ENCODE measurements around the gene ADNP2.

Gene ADNP2

DNA sequence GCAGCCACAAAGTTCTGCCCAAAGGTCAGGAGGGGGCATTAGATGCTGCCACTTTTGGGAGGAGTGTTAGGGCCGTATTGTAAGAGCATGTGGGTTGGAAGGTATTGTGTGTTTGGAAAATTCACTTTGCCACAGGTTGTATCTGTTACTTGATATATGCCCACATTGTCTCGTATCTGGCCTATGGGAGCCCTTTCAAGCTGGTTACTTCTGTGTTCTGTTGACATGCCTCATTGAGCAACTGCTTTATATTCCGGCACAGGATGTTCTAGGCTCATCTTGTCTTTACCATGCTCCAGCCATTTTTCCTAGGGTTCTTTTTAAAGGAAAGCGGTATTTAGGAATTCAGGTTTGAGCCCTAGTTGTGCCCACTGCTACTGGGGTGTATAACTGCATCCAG, 6.0 kb downstream of the ADNP2 start:
- no peaks in the 10 kb centered on the region for H3K9me3 ChIP-seq (ENCODE audit: low read length)
- H3K4me1 ChIP-seq (ENCODE audit: insufficient read depth, low read length), result peaks cover 12% of the 10 kb centered on the region
- peaks cover 43% of the 10 kb centered on the region for H3K36me3 ChIP-seq (ENCODE audit: insufficient read depth, low read length)
- H3K27me3 ChIP-seq (ENCODE audit: insufficient read depth, low read length), result no peaks in the 10 kb centered on the region
- H2AFZ ChIP-seq (ENCODE audit: low read depth, low read length), result no peak overlapping the region
- H3K4me3 ChIP-seq (ENCODE audit: low read length), result no peak overlapping the region

DNA sequence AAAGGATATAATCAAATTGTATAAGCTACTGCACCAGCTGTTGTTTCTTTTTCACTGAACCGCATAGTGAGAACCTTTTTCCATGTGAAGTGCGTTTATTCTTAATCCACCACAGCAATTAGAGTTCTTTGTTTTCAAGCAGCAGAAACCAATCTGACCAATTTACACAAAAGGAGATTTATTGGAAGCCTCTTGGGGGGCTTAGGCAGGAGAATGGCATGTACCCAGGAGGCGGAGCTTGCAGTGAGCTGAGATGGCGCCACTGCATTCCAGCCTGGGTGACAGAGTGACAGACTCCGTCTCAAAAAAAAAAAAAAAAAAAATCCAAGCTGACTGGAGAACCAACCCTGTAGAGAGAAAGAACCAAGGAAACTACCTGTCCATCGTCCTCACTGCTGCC, 10.0 kb downstream of the ADNP2 start:
- no peaks in the 10 kb centered on the region for H3K27me3 ChIP-seq (ENCODE audit: insufficient read depth, low read length)
- no peaks in the 10 kb centered on the region for H3K4me1 ChIP-seq (ENCODE audit: insufficient read depth, low read length)
- no peak overlapping the region for H2AFZ ChIP-seq (ENCODE audit: low read depth, low read length)
- no peak overlapping the region for H3K4me3 ChIP-seq (ENCODE audit: low read length)
- H3K9me3 ChIP-seq (ENCODE audit: low read length), result no peaks in the 10 kb centered on the region
- H3K36me3 ChIP-seq (ENCODE audit: insufficient read depth, low read length), result peaks cover 61% of the 10 kb centered on the region

DNA sequence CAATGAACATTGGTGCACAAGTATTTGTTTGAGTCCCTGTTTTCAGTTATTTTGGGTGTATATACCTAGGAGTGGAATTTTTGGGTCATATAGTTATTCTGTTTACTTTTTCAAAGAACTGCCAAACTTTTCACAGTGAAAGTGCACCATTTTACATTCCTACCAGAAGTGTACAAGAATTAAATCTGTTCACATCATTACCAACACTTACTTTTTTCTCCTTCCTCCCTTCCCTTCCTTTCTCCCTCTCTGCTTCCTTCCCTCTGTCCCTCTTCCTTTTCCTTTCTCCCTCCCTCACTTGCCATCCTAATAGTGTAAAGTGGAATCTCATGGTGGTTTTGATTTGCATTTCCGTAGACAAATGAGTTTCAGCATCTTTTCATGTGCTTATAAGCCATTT, 11.9 kb downstream of the ADNP2 start:
- Histone ChIP-seq H3K36me3 (ENCODE audit: insufficient read depth, low read length) (peaks cover 61% of the 10 kb centered on the region), H3K4me1 (ENCODE audit: insufficient read depth, low read length) (no peaks in the 10 kb centered on the region), H3K4me3 (ENCODE audit: low read length) (no peak overlapping the region), H2AFZ (ENCODE audit: low read depth, low read length) (no peak overlapping the region), H3K9me3 (ENCODE audit: low read length) (peaks cover 2% of the 10 kb centered on the region), H3K27me3 (ENCODE audit: insufficient read depth, low read length) (no peaks in the 10 kb centered on the region)

DNA sequence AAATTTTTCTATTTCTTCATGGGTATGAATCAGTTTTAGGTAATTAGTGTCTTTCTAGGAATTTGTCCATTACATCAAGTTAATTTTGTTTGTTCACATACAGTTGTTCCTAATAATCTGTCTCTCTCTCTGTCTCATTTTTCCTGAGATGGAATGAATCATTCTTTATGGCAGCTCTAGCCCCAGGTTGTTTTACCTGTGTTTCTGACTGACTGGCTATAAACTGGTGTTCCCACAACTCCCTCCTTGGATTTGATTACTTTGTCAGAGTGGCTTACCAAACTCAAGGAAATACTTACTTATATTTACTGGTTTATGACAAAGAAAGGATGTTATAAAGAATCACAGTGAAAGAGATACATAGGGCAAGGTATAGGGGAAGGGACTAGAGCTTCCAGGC, 15.1 kb downstream of the ADNP2 start:
- H3K4me1 ChIP-seq (ENCODE audit: insufficient read depth, low read length), result no peaks in the 10 kb centered on the region
- no peaks in the 10 kb centered on the region for H3K27me3 ChIP-seq (ENCODE audit: insufficient read depth, low read length)
- peaks cover 9% of the 10 kb centered on the region for H3K9me3 ChIP-seq (ENCODE audit: low read length)
- no peak overlapping the region for H3K4me3 ChIP-seq (ENCODE audit: low read length)
- H3K36me3 ChIP-seq (ENCODE audit: insufficient read depth, low read length), result peaks cover 44% of the 10 kb centered on the region
- H2AFZ ChIP-seq (ENCODE audit: low read depth, low read length), result no peak overlapping the region

DNA sequence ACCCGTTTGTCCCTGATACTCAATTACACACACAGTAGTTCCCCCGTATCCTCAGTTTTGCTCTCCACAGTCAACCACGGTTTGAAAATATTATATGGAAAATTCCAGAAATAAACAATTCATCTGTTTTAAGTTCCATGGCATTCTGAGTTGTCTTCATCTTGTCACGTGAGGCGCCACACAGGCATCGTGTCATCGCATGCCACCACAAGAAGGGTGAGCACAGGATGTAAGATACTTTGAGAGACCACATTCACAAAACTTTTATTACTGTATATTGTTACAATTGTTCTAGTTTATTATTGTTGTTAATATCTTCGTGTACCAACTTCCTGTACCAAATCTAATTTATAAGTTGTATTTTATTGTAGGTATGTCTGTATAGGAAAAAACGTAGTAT, 17.7 kb downstream of the ADNP2 start:
- peaks cover 28% of the 10 kb centered on the region for H3K36me3 ChIP-seq (ENCODE audit: insufficient read depth, low read length)
- H3K4me1 ChIP-seq (ENCODE audit: insufficient read depth, low read length), result no peaks in the 10 kb centered on the region
- peaks cover 9% of the 10 kb centered on the region for H3K9me3 ChIP-seq (ENCODE audit: low read length)
- H3K4me3 ChIP-seq (ENCODE audit: low read length), result no peak overlapping the region
- H3K27me3 ChIP-seq (ENCODE audit: insufficient read depth, low read length), result no peaks in the 10 kb centered on the region
- no peak overlapping the region for H2AFZ ChIP-seq (ENCODE audit: low read depth, low read length)

DNA sequence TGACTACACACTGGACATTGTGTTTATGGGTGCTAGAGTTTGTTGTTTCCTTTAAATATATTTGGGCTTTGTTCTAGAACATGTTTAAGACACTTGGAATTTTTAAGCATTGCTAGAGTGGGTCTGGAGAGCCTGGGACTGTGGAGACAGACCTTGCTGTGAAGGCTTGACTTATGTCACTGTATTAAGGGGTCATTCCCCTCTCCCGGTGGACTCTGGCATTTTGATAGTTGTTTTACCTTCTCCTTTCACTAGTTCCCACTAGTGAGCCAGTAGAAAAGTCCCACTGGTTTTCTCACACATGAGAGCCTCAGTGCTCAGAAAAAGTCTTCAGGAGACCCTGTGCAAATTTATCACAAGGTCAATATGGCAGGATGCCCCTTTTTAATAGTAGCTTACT, 18.6 kb downstream of the ADNP2 start:
- Histone ChIP-seq H3K9me3 (ENCODE audit: low read length) (peaks cover 9% of the 10 kb centered on the region), H3K27me3 (ENCODE audit: insufficient read depth, low read length) (no peaks in the 10 kb centered on the region), H3K36me3 (ENCODE audit: insufficient read depth, low read length) (peaks cover 25% of the 10 kb centered on the region), H3K4me1 (ENCODE audit: insufficient read depth, low read length) (no peaks in the 10 kb centered on the region), H3K4me3 (ENCODE audit: low read length) (no peak overlapping the region), H2AFZ (ENCODE audit: low read depth, low read length) (no peak overlapping the region)

DNA sequence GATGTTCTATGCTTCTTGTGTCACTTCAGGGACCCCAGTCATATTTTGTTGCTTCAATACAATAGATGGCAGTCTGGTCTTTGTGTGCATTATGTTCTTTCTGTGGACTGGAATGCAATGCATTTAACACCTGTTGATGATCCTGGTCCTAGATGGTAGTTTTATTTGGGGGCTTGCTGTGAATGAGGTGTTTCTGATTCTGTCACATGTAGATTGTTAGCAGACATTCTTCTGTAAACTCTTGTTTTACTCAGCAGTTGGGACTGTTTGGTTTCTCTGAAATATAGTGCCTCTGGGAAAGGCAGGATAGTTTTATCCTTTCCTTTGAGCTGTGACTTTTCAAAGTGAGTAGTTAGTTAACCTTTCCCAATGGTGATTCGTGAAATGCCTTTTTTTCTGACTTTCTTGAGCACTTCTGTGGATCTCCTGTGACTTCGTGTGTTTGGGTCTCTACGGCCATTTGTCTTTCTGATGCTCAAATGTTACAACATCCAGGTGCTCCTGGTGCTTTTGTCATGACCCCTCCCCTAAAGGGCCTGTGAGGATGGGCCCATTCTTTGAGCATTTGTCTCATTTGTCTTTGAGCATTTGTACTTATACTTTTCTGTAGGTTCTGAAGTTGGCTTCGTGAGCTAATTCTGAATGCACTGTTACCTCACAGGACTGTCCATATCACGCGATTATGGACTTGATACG, 20.8 kb downstream of the ADNP2 start:
- Histone ChIP-seq H3K9me3 (ENCODE audit: low read length) (peaks cover 9% of the 10 kb centered on the region), H3K4me3 (ENCODE audit: low read length) (no peak overlapping the region), H2AFZ (ENCODE audit: low read depth, low read length) (no peak overlapping the region), H3K36me3 (ENCODE audit: insufficient read depth, low read length) (peaks cover 40% of the 10 kb centered on the region), H3K4me1 (ENCODE audit: insufficient read depth, low read length) (no peaks in the 10 kb centered on the region), H3K27me3 (ENCODE audit: insufficient read depth, low read length) (no peaks in the 10 kb centered on the region)

DNA sequence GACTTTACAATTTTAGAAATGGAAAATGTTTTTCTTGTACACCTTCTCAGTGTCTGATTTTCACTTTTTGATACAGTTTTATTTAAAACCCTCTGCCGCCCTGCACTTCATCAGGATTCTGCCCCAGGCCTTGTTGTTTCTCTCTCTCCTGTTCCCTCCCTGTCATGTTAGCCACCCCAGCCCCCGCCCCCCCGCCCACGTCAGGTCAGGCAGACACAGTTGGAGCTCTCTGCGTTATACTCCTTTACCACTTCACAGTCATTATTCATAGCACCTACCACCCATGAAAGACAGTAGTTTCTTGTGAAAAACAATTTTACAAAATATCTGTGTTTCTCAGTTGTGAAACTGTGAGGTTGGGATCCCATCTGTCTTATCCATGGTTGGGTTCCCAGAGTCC, 21.5 kb downstream of the ADNP2 start:
- H3K36me3 ChIP-seq (ENCODE audit: insufficient read depth, low read length), result peaks cover 47% of the 10 kb centered on the region
- H3K4me3 ChIP-seq (ENCODE audit: low read length), result no peak overlapping the region
- H3K9me3 ChIP-seq (ENCODE audit: low read length), result peaks cover 8% of the 10 kb centered on the region
- no peak overlapping the region for H2AFZ ChIP-seq (ENCODE audit: low read depth, low read length)
- no peaks in the 10 kb centered on the region for H3K4me1 ChIP-seq (ENCODE audit: insufficient read depth, low read length)
- no peaks in the 10 kb centered on the region for H3K27me3 ChIP-seq (ENCODE audit: insufficient read depth, low read length)

DNA sequence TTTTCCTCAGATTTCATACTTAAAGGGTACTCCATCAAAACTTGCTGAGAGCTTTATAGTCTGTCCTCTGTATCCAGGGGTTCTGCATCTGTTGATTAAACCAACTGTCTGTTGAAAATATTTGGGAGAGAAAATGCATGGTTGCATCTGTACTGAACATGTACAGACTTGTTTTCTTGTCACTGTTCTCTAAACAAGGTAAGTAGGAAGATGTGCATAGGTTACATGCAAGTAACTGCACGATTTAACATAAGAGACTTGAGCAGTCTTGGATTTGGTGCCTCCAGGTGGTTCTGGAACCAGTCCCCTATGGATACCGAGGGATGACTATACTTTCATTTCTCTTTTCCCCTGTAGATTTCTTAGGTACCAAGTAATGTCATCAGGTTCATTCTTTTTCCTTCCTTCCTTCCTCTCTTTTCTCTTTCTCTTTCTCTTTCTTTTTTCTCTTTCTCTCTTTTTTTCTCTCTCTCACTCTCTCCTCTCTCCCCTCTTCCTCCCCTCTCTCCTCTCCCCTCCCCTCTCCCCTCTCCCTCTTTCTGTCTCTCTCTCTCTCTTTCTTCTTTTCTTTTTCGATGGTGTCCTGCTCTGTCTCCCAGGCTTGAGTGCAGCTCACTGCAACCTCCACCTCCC, 23.2 kb downstream of the ADNP2 start:
- H3K4me3 ChIP-seq (ENCODE audit: low read length), result no peak overlapping the region

DNA sequence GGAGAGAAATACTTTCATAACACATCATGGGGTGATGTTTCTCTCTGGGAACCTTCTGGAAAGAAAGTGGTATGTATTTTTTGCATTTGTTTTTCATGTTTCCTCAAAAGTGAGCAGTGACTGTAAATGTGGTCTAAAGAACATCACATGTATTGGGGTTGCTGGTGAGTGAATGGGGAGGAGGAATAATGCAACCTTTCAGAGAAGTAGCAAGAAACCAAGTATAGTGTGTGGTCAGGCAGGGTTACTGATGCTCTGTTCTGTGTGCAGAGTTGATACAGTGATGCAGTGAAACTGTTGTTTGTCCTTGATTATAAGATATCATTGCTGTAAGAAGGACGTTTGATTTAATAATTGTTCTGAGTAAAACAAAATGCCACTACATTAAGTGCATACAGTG, 24.1 kb downstream of the ADNP2 start:
- Histone ChIP-seq H3K4me1 (ENCODE audit: insufficient read depth, low read length) (no peaks in the 10 kb centered on the region), H3K27me3 (ENCODE audit: insufficient read depth, low read length) (no peaks in the 10 kb centered on the region), H3K9me3 (ENCODE audit: low read length) (no peaks in the 10 kb centered on the region), H3K36me3 (ENCODE audit: insufficient read depth, low read length) (peaks cover 64% of the 10 kb centered on the region), H2AFZ (ENCODE audit: low read depth, low read length) (no peak overlapping the region), H3K4me3 (ENCODE audit: low read length) (no peak overlapping the region)

More for the DNA sequence above, 23.2 kb downstream of the ADNP2 start:
- peaks cover 60% of the 10 kb centered on the region for H3K36me3 ChIP-seq (ENCODE audit: insufficient read depth, low read length)
- no peaks in the 10 kb centered on the region for H3K4me1 ChIP-seq (ENCODE audit: insufficient read depth, low read length)
- H2AFZ ChIP-seq (ENCODE audit: low read depth, low read length), result no peak overlapping the region
- peaks cover 1% of the 10 kb centered on the region for H3K9me3 ChIP-seq (ENCODE audit: low read length)
- no peaks in the 10 kb centered on the region for H3K27me3 ChIP-seq (ENCODE audit: insufficient read depth, low read length)

DNA sequence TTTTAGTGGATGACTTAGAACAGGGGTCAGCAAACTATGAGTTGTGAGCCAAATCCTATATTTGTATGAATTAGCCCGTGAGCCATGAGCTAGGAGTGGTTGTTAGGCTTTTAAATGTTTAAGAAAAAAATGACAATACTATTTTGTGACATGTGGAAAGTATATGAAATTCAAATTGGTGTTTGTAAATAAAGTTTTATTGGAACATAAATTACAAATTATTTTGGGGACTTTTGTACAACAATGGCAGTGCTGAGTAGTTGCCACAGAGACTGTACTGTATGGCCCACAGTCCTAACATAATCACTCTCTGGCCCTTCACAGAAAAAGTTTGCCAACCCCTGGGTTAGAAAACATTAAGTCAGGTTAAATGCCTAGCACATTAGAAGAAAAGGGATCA, 26.1 kb downstream of the ADNP2 start:
- Histone ChIP-seq H3K27me3 (ENCODE audit: insufficient read depth, low read length) (no peaks in the 10 kb centered on the region), H3K4me3 (ENCODE audit: low read length) (no peak overlapping the region), H2AFZ (ENCODE audit: low read depth, low read length) (no peak overlapping the region), H3K9me3 (ENCODE audit: low read length) (no peaks in the 10 kb centered on the region), H3K4me1 (ENCODE audit: insufficient read depth, low read length) (no peaks in the 10 kb centered on the region), H3K36me3 (ENCODE audit: insufficient read depth, low read length) (peaks cover 78% of the 10 kb centered on the region)

DNA sequence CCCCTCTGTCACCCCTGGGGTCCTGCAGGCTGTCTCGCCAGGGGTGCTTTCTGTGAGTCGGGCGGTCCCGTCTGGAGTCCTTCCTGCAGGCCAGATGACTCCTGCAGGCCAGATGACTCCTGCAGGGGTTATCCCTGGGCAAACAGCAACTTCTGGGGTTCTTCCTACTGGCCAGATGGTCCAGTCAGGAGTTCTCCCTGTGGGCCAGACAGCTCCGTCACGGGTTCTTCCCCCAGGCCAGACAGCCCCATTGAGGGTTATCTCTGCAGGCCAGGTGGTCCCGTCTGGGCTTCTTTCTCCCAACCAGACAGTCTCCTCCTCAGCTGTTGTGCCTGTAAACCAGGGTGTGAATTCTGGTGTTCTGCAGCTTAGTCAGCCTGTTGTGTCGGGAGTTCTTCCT, 27.6 kb downstream of the ADNP2 start:
- H3K4me1 ChIP-seq (ENCODE audit: insufficient read depth, low read length), result no peaks in the 10 kb centered on the region
- H2AFZ ChIP-seq (ENCODE audit: low read depth, low read length), result no peak overlapping the region
- H3K27me3 ChIP-seq (ENCODE audit: insufficient read depth, low read length), result no peaks in the 10 kb centered on the region
- peaks cover 82% of the 10 kb centered on the region for H3K36me3 ChIP-seq (ENCODE audit: insufficient read depth, low read length)
- H3K4me3 ChIP-seq (ENCODE audit: low read length), result no peak overlapping the region
- H3K9me3 ChIP-seq (ENCODE audit: low read length), result no peaks in the 10 kb centered on the region

DNA sequence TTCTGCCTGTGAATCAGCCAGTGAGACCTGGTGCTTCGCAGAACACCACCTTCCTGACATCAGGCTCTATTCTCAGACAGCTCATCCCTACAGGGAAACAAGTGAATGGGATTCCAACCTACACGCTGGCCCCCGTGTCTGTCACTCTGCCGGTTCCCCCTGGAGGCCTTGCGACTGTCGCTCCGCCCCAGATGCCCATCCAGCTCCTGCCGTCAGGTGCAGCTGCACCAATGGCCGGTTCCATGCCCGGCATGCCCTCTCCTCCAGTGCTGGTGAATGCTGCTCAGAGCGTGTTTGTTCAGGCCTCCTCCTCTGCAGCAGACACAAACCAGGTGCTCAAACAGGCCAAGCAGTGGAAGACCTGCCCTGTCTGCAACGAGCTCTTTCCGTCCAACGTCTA, 28.1 kb downstream of the ADNP2 start:
- peaks cover 83% of the 10 kb centered on the region for H3K36me3 ChIP-seq (ENCODE audit: insufficient read depth, low read length)
- no peaks in the 10 kb centered on the region for H3K9me3 ChIP-seq (ENCODE audit: low read length)
- no peak overlapping the region for H2AFZ ChIP-seq (ENCODE audit: low read depth, low read length)
- H3K4me3 ChIP-seq (ENCODE audit: low read length), result no peak overlapping the region
- H3K4me1 ChIP-seq (ENCODE audit: insufficient read depth, low read length), result no peaks in the 10 kb centered on the region
- no peaks in the 10 kb centered on the region for H3K27me3 ChIP-seq (ENCODE audit: insufficient read depth, low read length)

DNA sequence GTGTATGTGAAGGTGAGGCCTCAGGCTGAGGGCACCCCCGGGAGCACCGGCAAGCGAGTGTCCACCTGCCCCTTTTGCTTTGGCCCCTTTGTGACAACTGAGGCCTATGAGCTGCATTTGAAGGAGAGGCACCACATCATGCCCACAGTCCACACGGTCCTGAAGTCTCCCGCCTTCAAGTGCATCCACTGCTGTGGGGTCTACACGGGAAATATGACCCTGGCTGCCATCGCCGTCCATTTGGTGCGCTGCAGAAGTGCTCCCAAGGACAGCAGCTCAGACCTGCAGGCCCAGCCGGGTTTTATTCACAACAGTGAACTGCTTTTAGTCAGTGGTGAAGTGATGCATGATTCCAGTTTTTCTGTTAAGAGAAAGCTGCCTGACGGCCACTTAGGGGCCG, 28.9 kb downstream of the ADNP2 start:
- Histone ChIP-seq H3K4me1 (ENCODE audit: insufficient read depth, low read length) (no peaks in the 10 kb centered on the region), H3K9me3 (ENCODE audit: low read length) (no peaks in the 10 kb centered on the region), H3K27me3 (ENCODE audit: insufficient read depth, low read length) (no peaks in the 10 kb centered on the region), H2AFZ (ENCODE audit: low read depth, low read length) (no peak overlapping the region), H3K36me3 (ENCODE audit: insufficient read depth, low read length) (peaks cover 81% of the 10 kb centered on the region), H3K4me3 (ENCODE audit: low read length) (no peak overlapping the region)
